Omental fat pad (tissue), 4 donors: ENCODE measurements around the gene DAPK1. TPM values are rescaled to one million over a fixed set of nuclear protein-coding genes. Genes with fewer than 3 reads are reported as not detected.
"Not testable (repeated sequence)": the region's sequence is repeated elsewhere in the genome, so short reads cannot be mapped to it uniquely, and the experiment has no call there.

ENCODE experiments used
- ATAC-seq: fragments of 150-250 bp; one replicate; pipeline ENCODE4 v1.9.1; 2016; ENCODE audit warnings: mild to moderate bottlenecking, moderate library complexity; ENCODE audit not compliant: low FRiP score
- DNase-seq: peaks from one replicate; pipeline ENCODE4 v3.0.0-alpha.2; 2019; ENCODE audit warnings: low spot score
- total RNA-seq, 4 donors: library from RNA; depleted of rRNA; stranded (reverse); fragments of >200 nt; gene quantifications; one replicate each; pipeline ENCODE4 v1.1.0, GENCODE V29; 2016
- TF ChIP-seq, protein P1 (sequence below), 3 donors: fragments of 450-650 bp; IDR thresholded peaks; one replicate each; pipeline ENCODE4 v1.5.1; 2016 to 2017; ENCODE audit warnings: antibody characterized with exemption in 3 of 3, mild to moderate bottlenecking in 3 of 3, moderate library complexity in 2 of 3

Gene DAPK1
- total RNA-seq, 4 donors from 2014 or later: 56.1 to 214 (median 88.1) TPM

GRCh38 chr9:87497080-87497603, 525 bp upstream of the DAPK1 start:
- DNase-seq (no peak), ATAC-seq (no peak)
- TF ChIP-seq, protein P1, sequence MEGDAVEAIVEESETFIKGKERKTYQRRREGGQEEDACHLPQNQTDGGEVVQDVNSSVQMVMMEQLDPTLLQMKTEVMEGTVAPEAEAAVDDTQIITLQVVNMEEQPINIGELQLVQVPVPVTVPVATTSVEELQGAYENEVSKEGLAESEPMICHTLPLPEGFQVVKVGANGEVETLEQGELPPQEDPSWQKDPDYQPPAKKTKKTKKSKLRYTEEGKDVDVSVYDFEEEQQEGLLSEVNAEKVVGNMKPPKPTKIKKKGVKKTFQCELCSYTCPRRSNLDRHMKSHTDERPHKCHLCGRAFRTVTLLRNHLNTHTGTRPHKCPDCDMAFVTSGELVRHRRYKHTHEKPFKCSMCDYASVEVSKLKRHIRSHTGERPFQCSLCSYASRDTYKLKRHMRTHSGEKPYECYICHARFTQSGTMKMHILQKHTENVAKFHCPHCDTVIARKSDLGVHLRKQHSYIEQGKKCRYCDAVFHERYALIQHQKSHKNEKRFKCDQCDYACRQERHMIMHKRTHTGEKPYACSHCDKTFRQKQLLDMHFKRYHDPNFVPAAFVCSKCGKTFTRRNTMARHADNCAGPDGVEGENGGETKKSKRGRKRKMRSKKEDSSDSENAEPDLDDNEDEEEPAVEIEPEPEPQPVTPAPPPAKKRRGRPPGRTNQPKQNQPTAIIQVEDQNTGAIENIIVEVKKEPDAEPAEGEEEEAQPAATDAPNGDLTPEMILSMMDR (IDR thresholded peaks at IDR 0.05): no peak

DNA sequence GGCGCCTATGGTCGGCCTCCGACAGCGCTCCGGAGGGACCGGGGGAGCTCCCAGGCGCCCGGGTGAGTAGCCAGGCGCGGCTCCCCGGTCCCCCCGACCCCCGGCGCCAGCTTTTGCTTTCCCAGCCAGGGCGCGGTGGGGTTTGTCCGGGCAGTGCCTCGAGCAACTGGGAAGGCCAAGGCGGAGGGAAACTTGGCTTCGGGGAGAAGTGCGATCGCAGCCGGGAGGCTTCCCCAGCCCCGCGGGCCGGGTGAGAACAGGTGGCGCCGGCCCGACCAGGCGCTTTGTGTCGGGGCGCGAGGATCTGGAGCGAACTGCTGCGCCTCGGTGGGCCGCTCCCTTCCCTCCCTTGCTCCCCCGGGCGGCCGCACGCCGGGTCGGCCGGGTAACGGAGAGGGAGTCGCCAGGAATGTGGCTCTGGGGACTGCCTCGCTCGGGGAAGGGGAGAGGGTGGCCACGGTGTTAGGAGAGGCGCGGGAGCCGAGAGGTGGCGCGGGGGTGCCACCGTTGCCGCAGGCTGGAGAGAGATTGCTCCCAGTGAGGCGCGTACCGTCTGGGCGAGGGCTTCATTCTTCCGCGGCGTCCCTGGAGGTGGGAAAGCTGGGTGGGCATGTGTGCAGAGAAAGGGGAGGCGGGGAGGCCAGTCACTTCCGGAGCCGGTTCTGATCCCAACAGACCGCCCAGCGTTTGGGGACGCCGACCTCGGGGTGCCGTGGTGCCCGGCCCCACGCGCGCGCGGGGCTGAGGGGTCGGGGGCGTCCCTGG, 561 bp downstream of the DAPK1 start:
- TF ChIP-seq, protein P1 (IDR thresholded peaks at IDR 0.05): no peak
- DNase-seq (no peak), ATAC-seq (peak; percentile 27)

DNA sequence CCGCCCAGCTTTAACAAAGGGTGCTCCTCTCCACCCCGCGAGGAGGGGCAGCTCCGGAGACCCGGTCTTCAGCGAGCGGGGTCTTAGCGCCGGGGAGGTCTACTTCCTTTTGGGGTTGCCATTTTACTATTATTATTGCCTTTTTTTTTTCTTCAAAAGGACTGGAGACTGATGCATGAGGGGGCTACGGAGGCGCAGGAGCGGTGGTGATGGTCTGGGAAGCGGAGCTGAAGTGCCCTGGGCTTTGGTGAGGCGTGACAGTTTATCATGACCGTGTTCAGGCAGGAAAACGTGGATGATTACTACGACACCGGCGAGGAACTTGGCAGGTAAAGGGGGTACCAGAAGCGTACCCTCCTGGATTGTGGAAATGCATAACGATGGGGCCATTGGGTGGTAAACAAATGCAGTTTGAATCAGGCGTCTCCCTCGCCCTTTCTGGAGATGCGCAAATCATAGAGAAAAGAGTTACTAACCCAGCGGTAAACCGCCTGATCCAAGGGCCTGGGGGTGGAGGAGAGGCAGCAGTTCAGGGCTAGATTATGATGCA, 1.2 kb downstream of the DAPK1 start:
- TF ChIP-seq, protein P1 (IDR thresholded peaks at IDR 0.05): no peak
- ATAC-seq (no peak), DNase-seq (no peak)

GRCh38 chr9:87499424-87500017, 1.9 kb downstream of the DAPK1 start:
- TF ChIP-seq, protein P1 (IDR thresholded peaks at IDR 0.05): no peak
- DNase-seq (no peak), ATAC-seq (no peak)

GRCh38 chr9:87500491-87501270, 3.0 kb downstream of the DAPK1 start:
- TF ChIP-seq, protein P1 (IDR thresholded peaks at IDR 0.05): no peak
- ATAC-seq: no peak

DNA sequence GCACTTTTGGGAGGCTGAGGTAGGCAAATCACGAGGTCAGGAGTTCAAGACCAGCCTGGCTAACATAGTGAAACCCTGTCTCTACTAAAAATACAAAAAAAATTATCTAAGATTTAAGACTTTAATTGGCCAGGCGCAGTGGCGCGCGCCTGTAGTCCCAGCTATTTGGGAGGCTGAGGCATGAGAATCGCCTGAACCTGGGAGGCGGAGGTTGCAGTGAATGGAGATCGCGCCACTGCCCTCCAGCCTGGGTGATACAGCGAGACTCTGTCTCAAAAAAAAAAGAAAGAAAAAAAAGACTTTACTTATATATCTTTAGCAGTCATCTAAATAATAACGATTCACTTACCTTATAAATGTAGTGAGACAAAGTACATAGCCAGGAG, 3.6 kb downstream of the DAPK1 start:
- ATAC-seq: not testable (repeated sequence)

More at GRCh38 chr9:87500491-87501270, 3.0 kb downstream of the DAPK1 start:
- DNase-seq: no peak

GRCh38 chr9:87501806-87502205, 4.1 kb downstream of the DAPK1 start:
- TF ChIP-seq, protein P1 (IDR thresholded peaks at IDR 0.05): no peak
- DNase-seq (no peak), ATAC-seq (no peak)

More for the DNA sequence above, 3.6 kb downstream of the DAPK1 start:
- DNase-seq: not testable (repeated sequence)
